Measurements from ENCODE around the gene LRRC27. TPM values are rescaled to one million over a fixed set of nuclear protein-coding genes. Genes with fewer than 3 reads are reported as not detected.

Gene LRRC27
- 13.8 TPM for total RNA-seq (ENCODE audit: unreplicated experiment)
- long read RNA-seq, full-length matches to known transcripts: 7 of 12 reads
- long read RNA-seq, partial matches to known transcripts: 2 of 12 reads
- long read RNA-seq, other reads (novel, unspliced or antisense): 3 of 12 reads

GRCh38 chr10:132331601-132332432 is at the start of gene LRRC27:
TSS of gene LRRC27 (plus strand) at chr10:132332193. CDS start at chr10:132333525, 1,332 bp downstream.
- TF ChIP-seq, protein P1, sequence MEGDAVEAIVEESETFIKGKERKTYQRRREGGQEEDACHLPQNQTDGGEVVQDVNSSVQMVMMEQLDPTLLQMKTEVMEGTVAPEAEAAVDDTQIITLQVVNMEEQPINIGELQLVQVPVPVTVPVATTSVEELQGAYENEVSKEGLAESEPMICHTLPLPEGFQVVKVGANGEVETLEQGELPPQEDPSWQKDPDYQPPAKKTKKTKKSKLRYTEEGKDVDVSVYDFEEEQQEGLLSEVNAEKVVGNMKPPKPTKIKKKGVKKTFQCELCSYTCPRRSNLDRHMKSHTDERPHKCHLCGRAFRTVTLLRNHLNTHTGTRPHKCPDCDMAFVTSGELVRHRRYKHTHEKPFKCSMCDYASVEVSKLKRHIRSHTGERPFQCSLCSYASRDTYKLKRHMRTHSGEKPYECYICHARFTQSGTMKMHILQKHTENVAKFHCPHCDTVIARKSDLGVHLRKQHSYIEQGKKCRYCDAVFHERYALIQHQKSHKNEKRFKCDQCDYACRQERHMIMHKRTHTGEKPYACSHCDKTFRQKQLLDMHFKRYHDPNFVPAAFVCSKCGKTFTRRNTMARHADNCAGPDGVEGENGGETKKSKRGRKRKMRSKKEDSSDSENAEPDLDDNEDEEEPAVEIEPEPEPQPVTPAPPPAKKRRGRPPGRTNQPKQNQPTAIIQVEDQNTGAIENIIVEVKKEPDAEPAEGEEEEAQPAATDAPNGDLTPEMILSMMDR (IDR thresholded peaks at IDR 0.05; ENCODE audit: partially characterized antibody, unreplicated experiment): no peak
- Mint-ChIP-seq H3K4me3 (ENCODE audit: unreplicated experiment) (peak within 1 kb of the TSS; percentile 99), H3K27me3 (ENCODE audit: unreplicated experiment) (no peaks in the 10 kb centered on the region), H3K4me1 (ENCODE audit: low read depth, unreplicated experiment) (peaks cover 23% of the 10 kb centered on the region), H3K36me3 (ENCODE audit: unreplicated experiment) (no peaks in the 10 kb centered on the region), H3K9me3 (ENCODE audit: unreplicated experiment) (peaks cover 12% of the 10 kb centered on the region), H3K27ac (ENCODE audit: unreplicated experiment) (peak within 1 kb of the TSS; percentile 94)
- DNase-seq: peak; percentile 100

GRCh38 chr10:132282667-132283603 is 49.1 kb upstream of the LRRC27 start:
- H3K4me3 Mint-ChIP-seq (ENCODE audit: unreplicated experiment): peak overlapping the region; percentile 56
- TF ChIP-seq, protein P1 (IDR thresholded peaks at IDR 0.05; ENCODE audit: partially characterized antibody, unreplicated experiment): no peak
- peak overlapping the region; percentile 84 for H3K27ac Mint-ChIP-seq (ENCODE audit: unreplicated experiment)
- H3K36me3 Mint-ChIP-seq (ENCODE audit: unreplicated experiment): peaks cover 3% of the 10 kb centered on the region
- peaks cover 36% of the 10 kb centered on the region for H3K4me1 Mint-ChIP-seq (ENCODE audit: low read depth, unreplicated experiment)
- peak; percentile 51 for DNase-seq
- H3K27me3 Mint-ChIP-seq (ENCODE audit: unreplicated experiment): peaks cover 14% of the 10 kb centered on the region
- H3K9me3 Mint-ChIP-seq (ENCODE audit: unreplicated experiment): peaks cover 25% of the 10 kb centered on the region

- TF ChIP-seq, protein P1 (IDR thresholded peaks at IDR 0.05; ENCODE audit: partially characterized antibody, unreplicated experiment): no peak
- Mint-ChIP-seq H3K9me3 (ENCODE audit: unreplicated experiment) (peaks cover 23% of the 10 kb centered on the region), H3K36me3 (ENCODE audit: unreplicated experiment) (peaks cover 9% of the 10 kb centered on the region), H3K27ac (ENCODE audit: unreplicated experiment) (peak overlapping the region; percentile 68), H3K4me3 (ENCODE audit: unreplicated experiment) (no peak overlapping the region), H3K4me1 (ENCODE audit: low read depth, unreplicated experiment) (peaks cover 30% of the 10 kb centered on the region), H3K27me3 (ENCODE audit: unreplicated experiment) (peaks cover 12% of the 10 kb centered on the region)
- peak; percentile 50 for DNase-seq
Observed at GRCh38 chr10:132283604-132284382, 48.2 kb upstream of the LRRC27 start.

DNA sequence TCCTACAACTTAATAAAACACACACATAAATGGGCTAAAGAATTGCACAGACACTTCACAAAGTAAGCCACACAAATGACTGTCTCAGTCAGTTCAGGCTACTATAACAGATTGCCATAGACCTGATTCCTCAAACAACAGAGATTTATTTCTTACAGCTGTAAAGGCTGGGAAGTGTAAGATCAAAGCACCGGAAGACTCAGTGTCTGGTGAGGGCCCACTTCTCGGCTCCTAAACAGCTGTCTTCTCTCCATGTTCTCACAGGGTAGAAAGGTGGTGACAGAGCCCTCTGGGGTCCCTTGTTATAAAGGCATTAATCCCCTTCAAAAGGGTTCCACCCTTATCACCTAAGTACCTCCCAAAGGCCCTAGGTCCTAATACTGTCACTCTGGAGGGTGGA is 42.6 kb upstream of the LRRC27 start:
- peaks cover 15% of the 10 kb centered on the region for H3K9me3 Mint-ChIP-seq (ENCODE audit: unreplicated experiment)
- H3K4me3 Mint-ChIP-seq (ENCODE audit: unreplicated experiment): no peak overlapping the region
- DNase-seq: no peak
- peaks cover 5% of the 10 kb centered on the region for H3K27me3 Mint-ChIP-seq (ENCODE audit: unreplicated experiment)
- TF ChIP-seq, protein P1 (IDR thresholded peaks at IDR 0.05; ENCODE audit: partially characterized antibody, unreplicated experiment): no peak
- H3K36me3 Mint-ChIP-seq (ENCODE audit: unreplicated experiment): peaks cover 23% of the 10 kb centered on the region
- H3K27ac Mint-ChIP-seq (ENCODE audit: unreplicated experiment): no peak overlapping the region
- peaks cover 9% of the 10 kb centered on the region for H3K4me1 Mint-ChIP-seq (ENCODE audit: low read depth, unreplicated experiment)
